ENCODE results near the gene SDHB.

Gene SDHB

GRCh38 chr1:17053685-17054410, at the start of gene SDHB:
TSS of gene SDHB (minus strand) at chr1:17054032. CDS start at chr1:17054019, 13 bp downstream.
- peaks cover 26% of the 10 kb centered on the region for H3K36me3 Mint-ChIP-seq (ENCODE audit: insufficient read depth)
- H3K27ac Mint-ChIP-seq (ENCODE audit: low read depth), result peak within 1 kb of the TSS; percentile 96
- H3K4me3 Mint-ChIP-seq, result peak within 1 kb of the TSS; percentile 98
- ATAC-seq (replicated peaks; ENCODE audit: extremely low read depth, poor library complexity, severe bottlenecking) (peak; percentile 100), DNase-seq (ENCODE audit: low spot score in 2 of 2) (peak; percentile 100)
- no peaks in the 10 kb centered on the region for H3K9me3 Mint-ChIP-seq
- H3K27me3 Mint-ChIP-seq, result peaks cover 12% of the 10 kb centered on the region
- peaks cover 19% of the 10 kb centered on the region for H3K4me1 Mint-ChIP-seq

- no peak for DNase-seq (ENCODE audit: low spot score in 2 of 2)
- no peaks in the 10 kb centered on the region for H3K4me1 Mint-ChIP-seq
- H3K4me3 Mint-ChIP-seq, result no peak overlapping the region
- H3K27ac Mint-ChIP-seq (ENCODE audit: low read depth), result no peak overlapping the region
- H3K9me3 Mint-ChIP-seq, result no peaks in the 10 kb centered on the region
- no peak for ATAC-seq (replicated peaks; ENCODE audit: extremely low read depth, poor library complexity, severe bottlenecking)
- peaks cover 26% of the 10 kb centered on the region for H3K27me3 Mint-ChIP-seq
- H3K36me3 Mint-ChIP-seq (ENCODE audit: insufficient read depth), result no peaks in the 10 kb centered on the region
Observed at GRCh38 chr1:17102232-17102631, 48.4 kb upstream of the SDHB start.

- DNase-seq (ENCODE audit: low spot score in 2 of 2) (no peak), ATAC-seq (replicated peaks; ENCODE audit: extremely low read depth, poor library complexity, severe bottlenecking) (no peak)
- H3K27me3 Mint-ChIP-seq, result peaks cover 16% of the 10 kb centered on the region
- no peaks in the 10 kb centered on the region for H3K36me3 Mint-ChIP-seq (ENCODE audit: insufficient read depth)
- no peaks in the 10 kb centered on the region for H3K4me1 Mint-ChIP-seq
- no peaks in the 10 kb centered on the region for H3K9me3 Mint-ChIP-seq
- no peak overlapping the region for H3K4me3 Mint-ChIP-seq
- H3K27ac Mint-ChIP-seq (ENCODE audit: low read depth), result no peak overlapping the region
Observed at GRCh38 chr1:17101261-17101660, 47.4 kb upstream of the SDHB start.

- H3K27ac Mint-ChIP-seq (ENCODE audit: low read depth), result no peak overlapping the region
- DNase-seq (ENCODE audit: low spot score in 2 of 2), result no peak
- H3K36me3 Mint-ChIP-seq (ENCODE audit: insufficient read depth), result no peaks in the 10 kb centered on the region
- H3K4me3 Mint-ChIP-seq, result no peak overlapping the region
- H3K4me1 Mint-ChIP-seq, result no peaks in the 10 kb centered on the region
- H3K27me3 Mint-ChIP-seq, result peaks cover 10% of the 10 kb centered on the region
- ATAC-seq (replicated peaks; ENCODE audit: extremely low read depth, poor library complexity, severe bottlenecking), result no peak
- H3K9me3 Mint-ChIP-seq, result no peaks in the 10 kb centered on the region
Observed at GRCh38 chr1:17099616-17100340, 45.9 kb upstream of the SDHB start.

DNA sequence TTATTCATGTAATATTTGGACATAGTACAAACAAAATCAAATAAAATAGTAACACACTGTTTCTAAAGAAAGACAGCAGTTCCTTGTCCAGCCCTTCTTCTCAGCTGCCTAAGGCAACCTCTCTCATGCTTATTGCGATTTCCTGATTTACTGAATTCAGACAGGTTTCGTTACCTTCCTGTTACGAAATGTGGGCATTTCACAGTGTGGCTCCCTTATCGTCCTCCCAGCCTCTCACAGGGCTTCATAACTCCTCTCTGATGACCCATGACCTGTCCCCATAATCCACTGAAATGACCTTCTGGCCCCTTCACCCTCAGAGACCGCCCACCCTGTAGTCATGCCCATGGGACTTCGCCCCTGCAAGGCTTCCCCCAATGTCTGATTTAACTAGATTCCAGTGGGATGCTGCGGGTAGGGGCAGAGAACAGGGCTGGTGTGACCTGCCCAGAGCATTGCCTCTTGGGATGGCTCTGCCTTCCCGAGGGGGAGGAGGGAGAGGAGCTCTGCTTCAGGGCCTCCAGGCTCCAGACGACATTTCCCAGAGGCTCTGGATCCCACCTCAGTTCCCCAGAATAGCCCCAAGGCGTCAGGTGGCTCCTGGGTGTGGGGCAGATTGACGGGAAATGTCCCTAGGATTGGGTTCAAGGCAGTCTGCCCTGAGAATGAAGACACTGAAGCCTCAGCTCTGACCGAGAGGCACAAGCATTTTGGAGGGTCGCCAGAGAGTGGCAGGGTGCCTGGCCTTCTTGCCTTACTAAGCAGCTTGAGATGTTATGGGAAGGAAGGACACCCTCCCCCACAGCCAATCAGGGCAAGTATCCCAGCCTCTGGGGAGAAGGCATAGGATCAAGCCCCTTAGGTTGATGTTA, 44.9 kb upstream of the SDHB start:
- Mint-ChIP-seq H3K4me1 (no peaks in the 10 kb centered on the region), H3K36me3 (ENCODE audit: insufficient read depth) (no peaks in the 10 kb centered on the region), H3K4me3 (no peak overlapping the region), H3K27me3 (peaks cover 10% of the 10 kb centered on the region), H3K9me3 (no peaks in the 10 kb centered on the region), H3K27ac (ENCODE audit: low read depth) (no peak overlapping the region)
- ATAC-seq (replicated peaks; ENCODE audit: extremely low read depth, poor library complexity, severe bottlenecking) (no peak), DNase-seq (ENCODE audit: low spot score in 2 of 2) (no peak)

- no peaks in the 10 kb centered on the region for H3K36me3 Mint-ChIP-seq (ENCODE audit: insufficient read depth)
- ATAC-seq (replicated peaks; ENCODE audit: extremely low read depth, poor library complexity, severe bottlenecking), result no peak
- no peaks in the 10 kb centered on the region for H3K9me3 Mint-ChIP-seq
- no peaks in the 10 kb centered on the region for H3K4me1 Mint-ChIP-seq
- no peak overlapping the region for H3K4me3 Mint-ChIP-seq
- H3K27me3 Mint-ChIP-seq, result peaks cover 10% of the 10 kb centered on the region
- DNase-seq (ENCODE audit: low spot score in 2 of 2), result no peak
- H3K27ac Mint-ChIP-seq (ENCODE audit: low read depth), result no peak overlapping the region
Observed at GRCh38 chr1:17097787-17098186, 44.0 kb upstream of the SDHB start.

DNA sequence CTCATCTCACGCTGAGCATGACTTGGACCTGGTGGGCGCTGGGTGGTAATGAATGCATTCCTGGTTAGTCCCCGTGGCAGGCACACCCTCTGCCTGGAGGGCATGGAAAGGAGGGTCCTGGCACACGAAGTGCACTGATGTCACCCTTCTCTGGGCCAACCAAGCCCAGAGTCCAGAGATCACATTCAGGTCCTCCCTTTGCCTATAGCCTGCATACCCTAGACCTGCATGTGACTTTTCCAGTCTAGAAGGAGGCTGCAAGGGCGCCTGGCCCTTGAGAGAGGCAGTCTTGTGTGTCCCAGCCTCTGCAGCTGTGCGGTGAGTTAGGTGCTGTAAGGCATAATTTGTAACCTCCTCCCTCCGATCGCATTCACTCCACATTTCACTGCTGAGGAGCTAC, 43.3 kb upstream of the SDHB start:
- no peak for DNase-seq (ENCODE audit: low spot score in 2 of 2)
- Mint-ChIP-seq H3K27ac (ENCODE audit: low read depth) (no peak overlapping the region), H3K27me3 (peaks cover 10% of the 10 kb centered on the region), H3K36me3 (ENCODE audit: insufficient read depth) (no peaks in the 10 kb centered on the region), H3K4me1 (no peaks in the 10 kb centered on the region), H3K4me3 (no peak overlapping the region), H3K9me3 (no peaks in the 10 kb centered on the region)
- ATAC-seq (replicated peaks; ENCODE audit: extremely low read depth, poor library complexity, severe bottlenecking), result no peak

- Mint-ChIP-seq H3K27me3 (peaks cover 10% of the 10 kb centered on the region), H3K4me3 (no peak overlapping the region), H3K36me3 (ENCODE audit: insufficient read depth) (no peaks in the 10 kb centered on the region), H3K4me1 (no peaks in the 10 kb centered on the region), H3K27ac (ENCODE audit: low read depth) (no peak overlapping the region), H3K9me3 (no peaks in the 10 kb centered on the region)
- ATAC-seq (replicated peaks; ENCODE audit: extremely low read depth, poor library complexity, severe bottlenecking), result no peak
- no peak for DNase-seq (ENCODE audit: low spot score in 2 of 2)
Observed at GRCh38 chr1:17096584-17096983, 42.8 kb upstream of the SDHB start.

- Mint-ChIP-seq H3K4me1 (no peaks in the 10 kb centered on the region), H3K27me3 (peaks cover 15% of the 10 kb centered on the region)
Observed at GRCh38 chr1:17095141-17095540, 41.3 kb upstream of the SDHB start.

GRCh38 chr1:17094664-17095063, 40.8 kb upstream of the SDHB start:
- Mint-ChIP-seq H3K36me3 (ENCODE audit: insufficient read depth) (no peaks in the 10 kb centered on the region), H3K4me1 (no peaks in the 10 kb centered on the region), H3K9me3 (no peaks in the 10 kb centered on the region), H3K4me3 (no peak overlapping the region), H3K27ac (ENCODE audit: low read depth) (no peak overlapping the region), H3K27me3 (peaks cover 17% of the 10 kb centered on the region)
- DNase-seq (ENCODE audit: low spot score in 2 of 2) (no peak), ATAC-seq (replicated peaks; ENCODE audit: extremely low read depth, poor library complexity, severe bottlenecking) (no peak)

More at GRCh38 chr1:17095141-17095540, 41.3 kb upstream of the SDHB start:
- H3K9me3 Mint-ChIP-seq, result no peaks in the 10 kb centered on the region
- DNase-seq (ENCODE audit: low spot score in 2 of 2), result no peak
- no peak for ATAC-seq (replicated peaks; ENCODE audit: extremely low read depth, poor library complexity, severe bottlenecking)
- no peaks in the 10 kb centered on the region for H3K36me3 Mint-ChIP-seq (ENCODE audit: insufficient read depth)
- no peak overlapping the region for H3K4me3 Mint-ChIP-seq
- no peak overlapping the region for H3K27ac Mint-ChIP-seq (ENCODE audit: low read depth)

- ATAC-seq (replicated peaks; ENCODE audit: extremely low read depth, poor library complexity, severe bottlenecking) (no peak), DNase-seq (ENCODE audit: low spot score in 2 of 2) (no peak)
- no peaks in the 10 kb centered on the region for H3K9me3 Mint-ChIP-seq
- H3K27ac Mint-ChIP-seq (ENCODE audit: low read depth), result no peak overlapping the region
- H3K4me1 Mint-ChIP-seq, result no peaks in the 10 kb centered on the region
- no peak overlapping the region for H3K4me3 Mint-ChIP-seq
- peaks cover 11% of the 10 kb centered on the region for H3K27me3 Mint-ChIP-seq
- no peaks in the 10 kb centered on the region for H3K36me3 Mint-ChIP-seq (ENCODE audit: insufficient read depth)
Observed at GRCh38 chr1:17093822-17094393, 40.1 kb upstream of the SDHB start.

DNA sequence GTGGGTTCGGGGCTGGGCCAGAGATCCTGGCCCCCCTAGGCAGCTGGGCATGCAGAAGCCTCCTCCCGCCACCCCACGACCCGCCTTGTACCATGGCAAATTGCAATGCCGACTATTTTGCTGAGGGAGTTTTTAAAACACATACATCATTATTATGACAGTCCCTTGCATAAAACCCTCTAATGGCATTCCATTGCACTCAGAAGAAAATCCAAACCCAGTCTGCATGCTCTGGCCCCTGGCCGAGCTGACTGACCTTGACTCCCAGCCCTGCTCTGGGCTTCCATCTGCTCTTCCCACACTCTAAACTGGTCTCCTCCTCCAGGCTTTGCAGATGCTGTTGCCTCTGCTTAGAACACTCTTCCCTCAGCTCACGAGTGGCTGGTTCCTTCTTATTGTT, 37.4 kb upstream of the SDHB start:
- Mint-ChIP-seq H3K36me3 (ENCODE audit: insufficient read depth) (no peaks in the 10 kb centered on the region), H3K27ac (ENCODE audit: low read depth) (no peak overlapping the region), H3K4me1 (no peaks in the 10 kb centered on the region), H3K27me3 (peaks cover 14% of the 10 kb centered on the region), H3K9me3 (no peaks in the 10 kb centered on the region), H3K4me3 (no peak overlapping the region)
- DNase-seq (ENCODE audit: low spot score in 2 of 2) (no peak), ATAC-seq (replicated peaks; ENCODE audit: extremely low read depth, poor library complexity, severe bottlenecking) (no peak)

Measured in central memory CD8-positive, alpha-beta T cell (primary cell).